Smooth muscle cell (in vitro differentiated cells): Measurements from ENCODE around the gene CUX1. TPM values are rescaled to one million over a fixed set of nuclear protein-coding genes. Genes with fewer than 3 reads are reported as not detected.
"Not testable (repeated sequence)": the region's sequence is repeated elsewhere in the genome, so short reads cannot be mapped to it uniquely, and the experiment has no call there.

Experiments used
- DNase-seq: peaks from one replicate; lab custom pipeline; 2025; ENCODE audit not compliant: unreplicated experiment; lab: John Stamatoyannopoulos, UW
- H2AFZ ChIP-seq: fragments of 200-600 bp; sonication (generic); 2 replicates; pipeline ENCODE4 v1.6.0; 2016; ENCODE audit warnings: antibody characterized with exemption, low read depth, mild to moderate bottlenecking
- H3F3A ChIP-seq: fragments of 200-600 bp; sonication (generic); 2 replicates; pipeline ENCODE4 v1.6.0; 2017; ENCODE audit warnings: antibody characterized with exemption, low read depth
- H3K27ac ChIP-seq: fragments of 200-600 bp; sonication (generic); 2 replicates; pipeline ENCODE4 v1.5.1; 2016; ENCODE audit warnings: low read depth, mild to moderate bottlenecking
- H3K27me3 ChIP-seq: fragments of 200-600 bp; sonication (generic); 2 replicates; pipeline ENCODE4 v1.6.1; 2016; ENCODE audit warnings: low read depth, mild to moderate bottlenecking
- H3K36me3 ChIP-seq: fragments of 200-600 bp; sonication (generic); 2 replicates; pipeline ENCODE4 v1.5.1; 2016; ENCODE audit warnings: low read depth
- H3K4me1 ChIP-seq: fragments of 200-600 bp; sonication (generic); 2 replicates; pipeline ENCODE4 v1.5.1; 2016; ENCODE audit warnings: low read depth
- H3K4me2 ChIP-seq: fragments of 200-600 bp; sonication (generic); 2 replicates; pipeline ENCODE4 v1.6.0; 2016; ENCODE audit warnings: mild to moderate bottlenecking
- H3K4me3 ChIP-seq: fragments of 200-600 bp; sonication (generic); 2 replicates; pipeline ENCODE4 v1.5.1; 2016; ENCODE audit warnings: mild to moderate bottlenecking
- H3K79me2 ChIP-seq: fragments of 200-600 bp; sonication (generic); 2 replicates; pipeline ENCODE4 v1.6.0; 2016; ENCODE audit warnings: low read depth, mild to moderate bottlenecking
- H3K9ac ChIP-seq: fragments of 200-600 bp; sonication (generic); 2 replicates; pipeline ENCODE4 v1.6.0; 2016; ENCODE audit warnings: low read depth
- H3K9me3 ChIP-seq: fragments of 200-600 bp; sonication (generic); replicated peaks from 2 replicates; pipeline ENCODE4 v1.5.1; 2016; ENCODE audit warnings: low read depth
- H4K20me1 ChIP-seq: fragments of 200-600 bp; sonication (generic); 2 replicates; pipeline ENCODE4 v1.6.0; 2016; ENCODE audit warnings: low read depth
- WGBS: methylation state at CpG from one replicate; pipeline ENCODE4 v1.1.7; 2016; ENCODE audit warnings: low lambda C conversion rate; 5-methylcytosine and 5-hydroxymethylcytosine counted together
- polyA plus RNA-seq: library from polyadenylated mRNA; unstranded; fragments of >200 nt; fragmentation: Nextera tagmentation; extraction: Ambion mirVana; gene quantifications from 2 replicates; pipeline ENCODE4 v1.2.1, GENCODE V29; 2016
- total RNA-seq: library from RNA; depleted of rRNA; stranded (reverse); fragments of >200 nt; gene quantifications from 2 replicates; pipeline ENCODE4 v1.2.3, GENCODE V29; 2014
- TF ChIP-seq, protein P1 (sequence below): fragments of 200-600 bp; sonication (generic); IDR thresholded peaks from 2 replicates; pipeline ENCODE4 v1.5.1; 2017; ENCODE audit warnings: borderline replicate concordance, mild to moderate bottlenecking, antibody characterized with exemption; ENCODE audit not compliant: insufficient read depth, poor library complexity, severe bottlenecking

The CUX1 gene
- total and polyA plus RNA-seq, 2 experiments from 2014 or later = 56.3 to 78.4 TPM

DNA sequence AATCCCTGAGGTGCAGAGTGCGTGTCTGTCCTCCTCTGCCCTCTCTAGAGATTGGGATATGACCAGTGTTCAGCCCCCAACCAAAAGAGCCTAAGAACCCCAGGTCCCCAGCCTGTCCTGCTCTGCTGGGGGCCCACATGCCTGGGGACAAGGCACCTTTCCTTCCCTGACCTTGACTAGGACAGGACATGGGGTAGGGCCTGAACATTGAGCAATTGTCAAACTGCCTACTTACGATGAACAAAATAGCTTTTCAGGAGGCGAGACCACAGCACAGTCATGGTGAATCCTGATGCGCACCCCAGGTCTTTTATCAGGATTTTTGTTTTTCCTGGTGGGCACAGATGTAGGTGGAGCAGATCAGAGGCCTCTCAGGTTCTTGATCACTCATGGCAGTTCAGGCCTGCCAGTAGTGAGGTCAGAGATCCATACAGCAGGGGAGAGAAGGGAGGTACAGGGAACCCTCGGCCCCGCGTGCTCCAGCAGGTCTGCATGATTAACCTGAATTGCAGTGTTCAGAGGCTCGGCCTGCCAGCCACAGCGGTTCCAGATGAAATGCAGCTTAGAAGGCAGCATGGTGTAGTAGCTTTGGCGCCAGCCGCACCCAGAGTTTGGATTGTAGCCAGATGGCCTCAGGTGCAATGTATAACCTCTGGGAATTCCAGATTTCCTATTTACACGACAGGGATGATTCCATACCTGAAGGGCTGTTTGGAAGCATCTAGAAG is 191.3 kb downstream of the CUX1 start:
- WGBS = 82% methylated on average over 12 of the region's 12 CpGs

DNA sequence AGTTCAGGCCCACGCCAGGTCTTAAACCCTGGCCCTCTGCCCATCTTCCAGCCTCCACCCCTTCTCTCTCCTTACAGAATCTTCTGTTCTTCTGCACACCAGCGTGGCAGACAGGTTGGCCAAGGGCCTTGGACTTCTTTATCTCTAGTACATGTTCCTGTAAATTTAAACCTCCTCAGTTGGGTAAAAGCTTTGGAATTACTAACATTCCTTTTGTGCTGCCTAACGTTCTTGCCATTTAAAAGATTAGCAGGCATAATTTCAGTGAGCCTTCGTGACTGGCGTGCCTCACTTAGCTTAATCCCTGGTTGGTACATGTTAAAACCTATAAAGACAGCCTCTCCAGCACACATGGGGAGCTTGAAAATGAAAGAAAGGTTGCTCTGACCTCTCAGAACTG is 192.2 kb downstream of the CUX1 start:
- Histone ChIP-seq H3K27ac (peak overlapping the region; percentile 74), H3K27me3 (no peaks in the 10 kb centered on the region), H3K79me2 (peaks cover 55% of the 10 kb centered on the region), H3F3A (peaks cover 18% of the 10 kb centered on the region), H3K9me3 (no peaks in the 10 kb centered on the region), H3K9ac (no peak overlapping the region), H3K4me3 (no peak overlapping the region), H4K20me1 (peaks cover 56% of the 10 kb centered on the region), H3K4me2 (peak overlapping the region; percentile 67), H2AFZ (no peak overlapping the region), H3K36me3 (no peaks in the 10 kb centered on the region), H3K4me1 (no peaks in the 10 kb centered on the region)
- no peak for DNase-seq
- WGBS = 24% methylated on average over 5 of the region's 5 CpGs
- TF ChIP-seq, protein P1, sequence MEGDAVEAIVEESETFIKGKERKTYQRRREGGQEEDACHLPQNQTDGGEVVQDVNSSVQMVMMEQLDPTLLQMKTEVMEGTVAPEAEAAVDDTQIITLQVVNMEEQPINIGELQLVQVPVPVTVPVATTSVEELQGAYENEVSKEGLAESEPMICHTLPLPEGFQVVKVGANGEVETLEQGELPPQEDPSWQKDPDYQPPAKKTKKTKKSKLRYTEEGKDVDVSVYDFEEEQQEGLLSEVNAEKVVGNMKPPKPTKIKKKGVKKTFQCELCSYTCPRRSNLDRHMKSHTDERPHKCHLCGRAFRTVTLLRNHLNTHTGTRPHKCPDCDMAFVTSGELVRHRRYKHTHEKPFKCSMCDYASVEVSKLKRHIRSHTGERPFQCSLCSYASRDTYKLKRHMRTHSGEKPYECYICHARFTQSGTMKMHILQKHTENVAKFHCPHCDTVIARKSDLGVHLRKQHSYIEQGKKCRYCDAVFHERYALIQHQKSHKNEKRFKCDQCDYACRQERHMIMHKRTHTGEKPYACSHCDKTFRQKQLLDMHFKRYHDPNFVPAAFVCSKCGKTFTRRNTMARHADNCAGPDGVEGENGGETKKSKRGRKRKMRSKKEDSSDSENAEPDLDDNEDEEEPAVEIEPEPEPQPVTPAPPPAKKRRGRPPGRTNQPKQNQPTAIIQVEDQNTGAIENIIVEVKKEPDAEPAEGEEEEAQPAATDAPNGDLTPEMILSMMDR = no peak

More for the DNA sequence above, 191.3 kb downstream of the CUX1 start:
- H3K4me1 ChIP-seq = no peaks in the 10 kb centered on the region
- H3F3A ChIP-seq = peaks cover 13% of the 10 kb centered on the region
- no peaks in the 10 kb centered on the region for H3K9me3 ChIP-seq
- peaks cover 54% of the 10 kb centered on the region for H3K79me2 ChIP-seq
- no peak overlapping the region for H3K4me3 ChIP-seq
- no peak for DNase-seq
- H3K36me3 ChIP-seq = no peaks in the 10 kb centered on the region
- no peak overlapping the region for H2AFZ ChIP-seq
- H3K9ac ChIP-seq = no peak overlapping the region
- no peaks in the 10 kb centered on the region for H3K27me3 ChIP-seq
- no peak overlapping the region for H3K4me2 ChIP-seq
- TF ChIP-seq, protein P1 = no peak
- H4K20me1 ChIP-seq = peaks cover 65% of the 10 kb centered on the region
- peak overlapping the region; percentile 74 for H3K27ac ChIP-seq

DNA sequence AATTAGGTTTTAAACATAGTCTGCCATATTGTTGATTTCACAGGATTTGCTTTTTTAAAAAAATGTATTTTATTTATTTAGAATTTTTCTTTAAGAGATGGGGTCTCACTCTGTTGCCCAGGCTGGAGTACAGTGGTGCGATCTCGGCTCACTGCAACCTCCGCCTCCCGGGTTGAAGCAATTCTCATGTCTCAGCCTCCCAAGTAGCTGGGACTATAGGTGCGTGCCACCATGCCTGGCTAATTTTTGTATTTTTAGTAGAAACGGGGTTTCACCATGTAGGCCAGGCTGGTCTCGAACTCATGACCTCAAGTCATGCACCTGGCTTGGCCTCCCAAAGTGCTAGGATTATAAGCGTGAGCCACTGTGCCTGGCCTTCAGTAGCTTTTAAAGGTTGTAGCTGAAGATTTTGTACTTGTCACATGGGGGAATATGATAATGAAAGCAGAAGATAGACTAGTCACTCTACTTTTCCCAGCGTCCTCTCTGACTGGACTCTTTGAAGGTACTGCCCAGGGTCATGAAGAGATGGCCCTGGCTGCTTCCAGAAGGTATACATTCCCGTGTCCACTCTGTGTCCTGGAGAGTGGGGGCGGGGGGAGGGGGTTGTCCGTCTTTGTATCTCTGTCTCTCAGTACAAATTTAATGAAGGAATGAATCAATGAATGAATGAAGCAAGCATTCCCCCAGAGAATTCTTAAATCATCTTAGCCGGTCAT is 194.8 kb downstream of the CUX1 start:
- H3K27me3 ChIP-seq, H3K36me3 ChIP-seq, H3K4me3 ChIP-seq, H3K9me3 ChIP-seq, H3K4me1 ChIP-seq, DNase-seq, H2AFZ ChIP-seq: not testable (repeated sequence)
- Histone ChIP-seq H3F3A (peaks cover 18% of the 10 kb centered on the region), H3K9ac (peak overlapping the region; percentile 6), H3K4me2 (peak overlapping the region; percentile 64), H4K20me1 (peaks cover 36% of the 10 kb centered on the region), H3K27ac (peak overlapping the region; percentile 80), H3K79me2 (peaks cover 52% of the 10 kb centered on the region)
- 86% methylated on average over 13 of the region's 13 CpGs for WGBS

- Histone ChIP-seq H3K9ac (peak overlapping the region; percentile 6), H3K4me2 (peak overlapping the region; percentile 64), H3F3A (peaks cover 18% of the 10 kb centered on the region), H3K36me3 (no peaks in the 10 kb centered on the region), H3K4me3 (no peak overlapping the region), H3K27ac (peak overlapping the region; percentile 80), H3K9me3 (no peaks in the 10 kb centered on the region), H3K27me3 (no peaks in the 10 kb centered on the region), H2AFZ (no peak overlapping the region), H4K20me1 (peaks cover 33% of the 10 kb centered on the region), H3K79me2 (peaks cover 46% of the 10 kb centered on the region), H3K4me1 (no peaks in the 10 kb centered on the region)
- no peak for DNase-seq
- WGBS = 17% methylated on average over 9 of the region's 9 CpGs
- TF ChIP-seq, protein P1 = no peak
Measured at GRCh38 chr7:102012941-102013461, 195.6 kb downstream of the CUX1 start.
